DMS 273 (cell line): ENCODE measurements around the gene TNFRSF14.
A peak's percentile ranks its signal among the peaks of the same experiment; 100 is the strongest.
"Not testable (repeated sequence)": the region's sequence is repeated elsewhere in the genome, so short reads cannot be mapped to it uniquely, and the experiment has no call there.

Source experiments
- DNase-seq: peaks from one replicate; lab custom pipeline; 2025; ENCODE audit not compliant: unreplicated experiment; lab: John Stamatoyannopoulos, UW

Gene TNFRSF14

DNA sequence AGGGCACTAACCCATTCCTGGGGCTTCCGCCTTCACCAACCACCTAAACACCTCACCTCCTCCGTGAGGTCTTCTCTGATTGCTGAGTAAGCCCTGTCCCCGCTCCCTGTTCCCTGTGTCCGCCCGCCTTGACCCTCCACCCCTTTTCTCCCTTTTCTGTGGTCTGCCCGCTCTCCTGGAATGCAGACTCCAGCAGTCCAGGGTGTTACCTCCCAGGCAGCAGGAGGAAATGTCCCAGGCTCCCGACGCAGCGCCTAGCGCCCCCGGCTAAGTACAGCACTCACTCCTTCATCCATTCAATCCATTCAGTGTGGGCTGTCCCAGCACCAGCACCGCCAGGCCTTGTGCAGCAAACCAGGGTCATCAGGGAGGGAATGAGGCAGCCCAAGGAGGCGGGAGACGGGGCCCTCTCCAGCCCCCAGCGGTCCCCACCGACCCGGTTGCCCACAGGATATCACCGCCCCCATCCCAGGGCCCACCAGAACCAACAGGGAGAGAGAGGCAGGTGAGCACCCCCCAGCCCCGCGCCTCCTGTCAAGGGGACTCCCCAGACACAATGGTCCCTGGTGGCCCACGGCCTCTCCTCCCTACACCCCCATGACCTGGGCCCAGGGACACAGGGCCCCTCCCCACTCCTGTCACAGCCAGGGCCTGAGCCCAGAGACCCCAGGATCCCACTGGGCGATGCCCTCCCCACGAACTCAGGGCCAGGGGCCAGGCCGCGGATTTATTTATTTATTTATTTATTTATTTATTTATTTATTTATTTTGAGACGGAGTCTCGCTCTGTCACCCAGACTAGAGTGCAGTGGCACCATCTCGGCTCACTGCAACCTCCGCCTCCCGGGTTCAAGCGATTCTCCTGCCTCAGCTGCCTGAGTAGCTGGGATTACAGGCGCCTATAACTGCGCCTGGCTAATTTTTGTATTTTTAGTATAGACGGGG, 10.2 kb downstream of the TNFRSF14 start:
- DNase-seq: no peak

DNA sequence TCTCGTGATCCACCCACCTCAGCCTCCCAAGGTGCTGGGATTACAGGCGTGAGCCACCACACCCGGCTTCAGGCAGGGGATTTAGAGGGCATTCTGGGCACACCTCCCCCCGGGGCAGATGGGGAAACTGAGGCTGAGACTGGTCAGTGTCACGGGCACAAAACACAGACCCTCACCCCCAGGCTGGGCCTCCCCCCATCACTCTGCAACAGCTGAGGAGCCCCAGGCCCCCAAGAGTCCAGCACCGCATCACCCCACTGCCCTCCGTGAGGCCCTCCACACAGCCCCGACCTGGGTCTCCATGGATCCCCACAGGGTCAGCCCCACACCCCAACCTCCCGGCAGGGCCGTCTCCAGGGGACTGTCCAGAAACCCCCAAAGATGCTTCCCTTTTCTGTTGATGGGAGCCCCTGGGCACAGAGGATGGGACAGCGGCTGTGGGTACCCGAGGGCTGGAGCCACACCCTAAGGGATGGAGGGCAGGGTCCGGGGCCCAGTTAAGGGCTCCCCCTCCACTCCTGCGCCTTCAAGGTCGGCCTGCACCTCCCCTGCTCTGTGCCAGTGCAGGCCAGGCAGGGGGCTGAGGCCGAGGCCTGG, 11.0 kb downstream of the TNFRSF14 start:
- DNase-seq: no peak

DNA sequence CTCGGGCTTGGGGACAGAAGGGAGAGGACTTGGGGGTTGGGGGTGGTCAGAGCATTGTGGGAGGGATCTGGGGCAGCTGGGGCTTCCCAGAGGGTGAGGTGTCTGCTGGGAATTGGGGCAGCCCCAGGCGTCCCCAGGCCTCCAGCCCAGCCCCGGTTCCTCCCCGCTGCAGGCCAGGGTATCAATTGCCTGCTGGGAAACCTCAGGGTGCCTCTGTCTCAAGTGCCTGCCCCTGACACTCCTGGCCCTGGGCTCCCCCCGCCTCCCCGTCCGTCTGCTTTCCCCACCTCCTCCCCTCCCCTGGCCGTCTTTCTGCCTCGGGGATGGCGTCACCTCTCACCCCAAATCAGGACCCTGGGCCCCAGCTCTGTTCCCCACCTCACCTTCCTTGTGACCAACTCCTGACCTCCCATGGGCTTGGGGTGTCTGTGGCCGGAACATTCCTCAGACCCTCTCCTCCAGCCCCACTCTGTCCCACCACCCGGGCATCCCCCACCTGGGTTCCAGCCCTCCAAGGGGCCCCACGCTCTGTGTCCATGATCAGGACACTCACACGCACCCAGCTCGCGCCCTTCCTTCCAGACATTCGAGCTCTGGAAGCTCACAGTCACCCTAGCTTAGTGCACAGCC, 12.1 kb downstream of the TNFRSF14 start:
- not testable (repeated sequence) for DNase-seq

DNA sequence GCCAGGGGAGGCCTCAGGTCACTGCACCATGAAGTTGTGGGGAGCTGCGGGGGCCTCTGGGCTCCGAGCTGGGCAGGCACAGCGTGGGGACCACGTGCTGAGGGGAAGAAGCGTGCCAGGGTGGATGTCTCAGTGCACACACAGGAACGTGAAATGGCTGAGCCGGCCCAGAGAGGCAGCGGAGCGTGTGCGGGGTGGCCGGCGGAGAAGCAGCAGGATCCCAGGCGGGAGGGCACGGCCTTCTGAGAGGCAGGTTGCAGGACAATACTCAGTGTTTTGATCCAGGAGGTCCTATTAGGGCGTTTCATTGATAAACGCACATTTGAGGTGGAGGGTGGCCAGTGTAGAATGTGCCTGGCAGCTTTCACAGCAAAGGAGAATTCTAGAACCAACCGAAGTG, 12.9 kb downstream of the TNFRSF14 start:
- DNase-seq: no peak

DNA sequence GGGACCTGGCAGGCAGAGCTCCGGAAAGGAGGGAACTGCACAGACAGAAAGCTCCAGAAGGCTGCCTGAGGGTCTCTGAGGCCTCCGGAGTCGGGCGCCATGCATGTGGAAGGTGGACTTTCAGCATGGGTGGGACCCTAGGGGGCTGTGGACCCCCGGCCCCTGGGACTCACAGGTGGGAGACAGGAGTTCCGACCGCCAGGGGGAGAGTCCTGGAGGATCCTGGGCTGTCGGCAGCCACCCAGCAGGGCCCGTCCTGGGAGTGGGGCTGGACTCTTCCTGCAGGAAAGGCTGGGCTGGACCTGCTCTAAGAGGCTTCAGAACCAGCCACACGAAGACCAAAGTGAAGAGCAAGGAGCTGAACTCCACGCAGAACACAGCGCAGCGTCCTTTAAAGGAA, 13.5 kb downstream of the TNFRSF14 start:
- not testable (repeated sequence) for DNase-seq

DNA sequence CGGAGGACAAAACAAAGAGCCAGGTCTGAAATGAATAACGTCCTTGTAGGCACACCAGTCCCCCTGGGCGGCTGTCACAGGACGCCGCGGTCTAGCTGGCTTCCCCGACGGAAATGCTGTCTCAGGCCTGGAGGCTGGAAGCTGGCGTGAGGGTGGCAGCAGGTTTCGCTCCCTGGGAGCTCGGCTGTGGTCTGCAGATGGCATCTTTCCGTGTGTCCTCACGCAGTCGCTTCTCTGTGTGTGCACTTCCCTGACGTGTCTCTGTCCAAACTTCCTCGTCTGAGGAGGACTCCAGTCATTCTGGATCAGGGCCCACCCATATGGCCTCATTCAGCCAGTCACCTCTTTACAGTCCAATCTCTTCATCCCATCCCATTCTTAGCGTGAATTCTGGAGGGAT, 14.2 kb downstream of the TNFRSF14 start:
- DNase-seq: no peak

DNA sequence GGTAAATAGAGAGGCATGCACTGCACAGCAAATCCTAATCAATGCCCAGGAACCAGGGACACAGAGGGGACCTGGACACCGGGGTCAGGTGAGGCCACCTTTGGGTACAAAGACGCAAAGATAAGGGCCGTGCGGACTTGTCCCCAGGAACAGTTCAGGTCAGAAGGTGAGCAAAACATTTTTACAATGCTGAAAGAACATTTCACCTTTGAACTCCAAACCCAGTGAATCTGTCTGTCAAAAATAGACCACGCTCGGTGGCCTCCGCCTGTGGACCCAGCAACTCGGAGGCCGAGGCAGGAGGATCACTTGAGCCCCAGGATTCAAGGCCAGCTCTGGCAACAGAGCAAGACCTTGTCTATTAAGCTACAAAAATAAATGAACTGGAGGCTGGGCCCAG, 15.2 kb downstream of the TNFRSF14 start:
- DNase-seq: no peak

DNA sequence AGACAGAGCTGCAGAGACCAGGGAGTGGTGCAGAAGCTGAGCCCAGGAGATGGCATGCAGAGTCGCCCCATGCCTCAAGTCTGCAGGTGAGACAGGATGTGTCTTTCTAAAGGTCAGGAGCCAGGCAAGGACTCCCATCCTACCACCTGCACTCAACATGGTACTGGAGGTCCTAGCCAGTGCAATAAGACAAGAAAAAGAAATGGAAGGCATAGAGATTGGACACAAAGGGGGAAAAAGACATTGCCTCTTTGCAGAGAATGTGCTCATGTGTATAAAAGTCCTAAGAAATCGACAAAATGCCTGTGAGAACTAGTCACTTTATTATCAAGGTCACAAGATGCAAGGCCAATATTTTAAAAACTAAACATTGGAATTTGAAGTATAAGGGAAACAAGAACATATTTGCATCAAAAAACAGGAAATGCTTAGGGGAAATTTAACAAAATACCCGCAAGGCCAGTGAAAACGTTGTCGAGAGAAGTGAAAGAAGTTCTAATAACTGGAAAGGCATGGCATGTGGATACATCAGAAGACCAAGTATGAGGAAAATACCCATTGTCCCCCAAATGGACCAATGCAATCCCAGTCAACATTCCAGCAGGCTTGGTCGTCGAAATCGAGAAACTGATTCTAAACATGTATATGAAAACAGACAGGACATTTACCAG, 17.2 kb downstream of the TNFRSF14 start:
- no peak for DNase-seq

DNA sequence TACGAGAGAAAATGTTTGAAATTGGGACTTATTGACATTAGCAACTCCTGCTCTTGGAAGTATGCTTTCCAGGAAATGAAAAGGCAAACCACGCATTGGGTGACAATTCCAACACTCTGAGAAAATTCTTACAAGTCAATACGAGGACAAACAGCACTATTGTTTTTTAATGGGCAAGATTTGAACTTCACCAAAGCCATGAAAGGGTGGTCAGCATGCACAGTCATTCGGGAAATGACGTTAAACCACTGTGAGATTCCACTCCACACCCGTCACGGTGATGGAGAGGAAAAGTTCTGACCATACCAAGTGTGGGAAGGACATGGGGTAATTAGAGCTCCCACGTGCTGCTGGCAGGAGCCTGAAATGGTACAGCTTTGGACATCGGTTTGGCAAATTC, 18.2 kb downstream of the TNFRSF14 start:
- DNase-seq: no peak

DNA sequence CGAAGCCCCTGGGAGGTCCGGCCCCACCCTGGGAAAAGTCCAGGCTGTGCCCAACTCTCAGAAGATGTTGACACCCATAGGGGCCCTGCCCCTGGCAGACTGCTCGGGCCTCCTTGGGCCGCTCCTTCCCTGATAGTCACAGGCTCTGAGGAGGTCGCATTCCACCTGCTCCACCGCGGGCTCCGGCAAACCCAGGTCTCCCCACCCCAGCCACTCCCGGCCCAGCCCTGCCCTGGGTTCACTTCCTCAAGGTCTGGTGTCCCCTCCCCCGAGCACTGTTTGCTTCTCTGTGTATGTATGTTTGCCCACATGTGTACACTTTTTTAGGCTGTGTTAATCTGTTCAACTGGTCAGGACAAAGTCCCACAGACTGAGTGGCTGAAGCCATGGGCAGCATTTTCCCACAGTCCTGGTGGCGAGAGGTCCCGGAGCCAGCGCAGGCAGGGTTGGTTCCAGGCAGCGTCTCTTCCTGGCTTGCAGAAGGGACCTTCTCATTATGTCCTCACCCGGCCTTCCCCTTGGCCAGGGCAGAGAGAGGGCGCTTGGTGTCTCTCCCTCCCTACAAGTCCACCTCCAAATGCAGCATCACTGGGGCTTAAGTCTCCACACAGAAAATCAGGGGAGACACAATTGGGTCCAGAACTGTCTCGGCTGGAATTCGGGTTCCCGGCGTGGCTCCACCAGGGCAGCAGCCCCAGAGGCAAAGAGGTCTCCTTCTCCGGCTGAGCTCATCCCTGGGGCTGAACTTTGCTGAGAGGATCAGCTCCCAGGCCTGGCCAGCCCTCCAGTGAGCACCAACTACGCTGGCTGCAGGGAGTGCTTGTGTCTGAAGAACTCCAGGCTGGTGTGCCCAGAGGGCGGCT, 19.9 kb downstream of the TNFRSF14 start:
- no peak for DNase-seq

DNA sequence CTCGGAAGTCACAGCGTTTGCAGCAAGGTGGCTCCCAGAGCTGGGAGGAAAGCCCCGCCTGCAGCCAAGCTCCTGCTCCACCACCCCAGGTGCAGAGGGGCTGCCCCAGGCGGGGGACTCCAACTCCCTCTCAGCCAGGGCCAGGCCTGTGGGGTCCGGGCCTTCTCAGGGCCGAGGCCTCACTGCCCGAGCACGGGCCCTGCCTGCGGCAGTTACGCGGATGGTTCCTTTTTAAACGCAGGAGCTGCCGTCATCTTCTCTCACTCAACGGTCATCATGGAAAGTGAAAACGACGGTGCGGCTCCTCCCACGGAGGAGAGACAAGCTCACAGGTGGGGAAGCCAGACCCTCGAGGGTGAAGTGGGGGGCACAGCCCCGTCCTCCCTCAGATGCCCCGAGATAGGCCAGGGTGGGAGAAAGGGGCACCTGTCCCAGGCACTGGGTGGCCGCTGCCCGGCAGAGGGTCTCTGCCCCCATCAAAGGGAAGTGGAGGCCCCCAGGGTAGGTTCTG, 21.4 kb downstream of the TNFRSF14 start:
- not testable (repeated sequence) for DNase-seq

DNA sequence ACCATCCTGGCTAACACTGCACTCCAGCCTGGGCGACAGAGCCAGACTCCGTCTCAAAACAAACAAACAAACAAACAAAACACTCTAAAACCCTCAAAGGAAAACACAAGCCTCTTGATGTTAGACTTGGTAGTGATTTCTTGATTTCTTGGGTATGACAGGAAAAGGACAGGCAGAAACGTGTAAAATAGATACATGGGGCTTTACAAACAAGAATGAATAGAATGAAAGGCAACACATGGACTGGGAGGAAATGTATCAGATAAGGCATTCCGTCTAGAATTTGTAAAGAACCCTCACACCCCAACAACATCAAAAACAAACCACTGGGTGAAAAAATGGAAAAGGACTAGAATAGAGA, 22.6 kb downstream of the TNFRSF14 start:
- no peak for DNase-seq

DNA sequence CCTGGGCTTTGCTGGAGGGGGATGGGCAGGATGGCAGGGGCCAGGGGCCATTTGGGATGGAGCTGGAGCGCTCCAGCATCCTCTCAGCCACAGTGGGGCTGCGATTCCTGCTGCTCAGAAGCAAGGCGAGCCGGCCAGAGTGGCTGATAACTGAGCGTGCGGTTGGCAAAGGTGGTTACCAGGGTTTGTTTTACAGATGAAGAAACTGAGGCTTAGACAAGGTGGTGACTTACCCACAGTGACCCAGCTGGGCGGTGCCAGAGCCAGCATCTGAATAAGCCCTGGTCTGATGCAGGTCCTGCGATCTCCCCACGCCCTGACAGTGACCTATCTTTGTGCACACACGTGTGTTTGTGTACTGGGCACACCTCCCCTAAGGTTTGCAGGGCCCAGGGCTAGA, 24.5 kb downstream of the TNFRSF14 start:
- DNase-seq: no peak

DNA sequence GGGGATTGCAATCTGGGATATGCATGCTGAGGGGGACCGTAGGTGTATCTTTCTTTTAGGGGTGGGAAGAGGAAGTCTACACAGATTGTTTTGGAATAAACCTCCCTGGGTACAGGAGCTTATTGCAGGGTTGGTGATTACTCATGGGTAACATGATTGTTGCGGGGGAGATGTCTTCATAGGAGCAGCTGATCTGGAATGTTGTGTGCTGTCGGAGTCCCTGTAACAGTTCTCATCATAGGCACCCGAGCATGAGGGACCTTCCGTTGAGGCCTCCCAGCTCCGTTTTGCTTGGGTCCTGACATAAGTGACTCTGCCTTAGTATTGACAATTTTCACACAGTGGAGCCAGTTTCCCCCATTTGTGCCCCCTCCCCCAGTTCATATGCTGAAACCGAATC, 26.2 kb downstream of the TNFRSF14 start:
- no peak for DNase-seq

DNA sequence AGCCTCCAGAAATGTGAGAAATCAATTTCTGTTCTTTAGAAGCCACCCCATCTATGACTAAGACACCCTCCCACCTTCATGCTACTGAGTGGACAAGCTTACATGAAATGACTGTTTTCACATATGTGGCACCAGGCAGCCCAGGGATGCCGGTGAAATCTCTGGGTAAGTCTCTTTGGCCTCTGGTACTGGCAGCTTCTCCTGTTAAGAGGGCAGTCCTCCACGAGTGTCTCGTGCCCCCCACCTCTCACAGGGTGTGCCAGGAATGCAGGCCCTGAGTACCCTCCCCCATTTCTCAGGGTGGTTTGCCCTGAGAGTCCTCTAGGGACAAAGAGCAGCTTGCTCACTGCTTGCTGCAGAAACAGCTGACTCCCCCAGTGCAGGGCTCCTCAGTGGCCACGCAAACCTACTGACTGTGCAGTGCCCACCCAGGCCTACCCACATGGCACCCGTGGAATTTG, 27.2 kb downstream of the TNFRSF14 start:
- no peak for DNase-seq

DNA sequence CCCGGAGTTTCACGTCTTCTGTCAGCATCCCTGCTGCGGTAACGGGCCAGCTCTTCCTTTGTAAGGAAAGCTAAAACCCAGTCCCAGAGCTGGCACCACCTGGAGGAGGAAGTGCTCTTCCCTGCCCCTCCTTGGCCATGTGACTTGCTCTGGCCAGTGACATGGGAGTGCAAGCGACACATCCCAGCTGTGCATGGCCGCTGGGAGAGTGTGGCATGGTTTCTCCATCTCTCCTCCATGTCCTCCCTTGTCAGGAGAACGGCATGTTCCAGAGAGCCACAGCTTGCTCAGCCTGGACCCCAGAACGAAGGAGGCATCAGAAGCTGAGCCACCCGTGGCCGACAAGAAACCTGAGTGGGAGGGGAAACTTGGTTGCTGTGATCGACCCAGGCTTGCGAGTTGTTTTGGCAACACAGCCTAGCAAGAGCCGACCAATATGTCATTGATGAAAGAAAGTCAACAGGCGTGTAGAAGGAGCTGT, 27.7 kb downstream of the TNFRSF14 start:
- peak; percentile 37 for DNase-seq

DNA sequence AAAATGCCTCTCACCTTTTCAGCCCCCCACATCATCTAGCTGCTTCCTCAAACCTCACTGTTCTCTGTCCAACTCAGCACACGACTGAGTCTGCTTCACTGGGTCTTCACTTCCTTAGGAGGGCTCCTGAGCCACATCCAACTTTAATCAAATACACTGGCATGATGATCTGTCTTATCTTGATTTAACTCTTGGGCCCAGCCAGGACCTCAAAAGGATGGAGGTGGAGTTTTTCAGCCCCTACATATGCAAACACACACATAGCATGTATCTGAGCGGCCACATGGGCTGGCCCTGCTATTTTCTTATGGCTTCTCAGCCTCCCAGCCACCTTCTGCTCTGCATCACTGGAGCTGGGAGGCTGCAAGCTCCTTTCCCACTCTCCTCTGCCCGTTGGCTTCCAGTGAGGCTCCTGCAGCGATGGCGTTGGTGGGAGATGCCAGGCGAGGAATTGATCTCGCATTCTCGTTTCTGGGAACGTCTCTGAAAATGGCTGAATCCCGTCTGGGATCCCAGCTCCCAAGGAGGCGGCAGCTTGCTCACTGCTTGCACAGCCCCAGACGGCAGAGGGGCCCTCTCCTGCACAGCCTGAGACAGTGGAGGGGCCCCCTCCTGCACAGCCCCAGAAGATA, 28.6 kb downstream of the TNFRSF14 start:
- DNase-seq: no peak

DNA sequence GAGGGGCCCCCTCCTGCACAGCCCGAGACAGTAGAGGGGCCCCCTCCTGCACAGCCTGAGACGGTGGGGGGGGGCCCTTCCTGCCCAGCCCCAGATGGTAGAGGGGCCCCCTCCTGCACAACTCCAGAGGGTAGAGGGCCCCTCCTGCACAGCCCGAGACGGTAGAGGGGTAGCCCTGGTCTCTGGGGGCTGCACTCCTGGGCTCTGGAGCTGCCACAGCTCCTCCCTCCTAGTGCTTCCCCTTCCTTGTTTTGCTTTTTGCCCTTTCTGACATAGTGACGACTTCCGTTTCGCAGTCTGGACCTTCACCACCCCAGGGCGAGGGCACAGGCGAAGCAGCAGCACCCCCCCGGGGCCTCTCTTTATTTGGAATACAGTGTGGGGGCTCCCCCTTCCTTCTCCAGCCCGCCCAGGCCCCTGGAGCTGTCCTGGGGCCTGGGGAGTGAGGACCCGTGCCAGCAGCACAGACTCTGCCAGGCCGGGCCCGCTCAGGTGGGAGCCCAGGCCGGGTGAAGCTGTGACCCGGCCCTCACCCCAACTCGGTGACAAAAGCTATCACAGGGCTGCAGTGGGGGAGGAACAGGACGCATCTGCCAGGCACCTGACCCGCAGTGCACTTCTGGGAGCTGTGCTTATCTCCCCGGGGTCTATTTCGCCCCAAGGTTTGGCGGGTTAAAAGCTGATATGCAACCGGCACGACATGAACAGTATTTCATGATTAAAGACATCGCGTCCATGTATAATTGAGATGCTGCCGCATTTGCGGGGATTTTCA, 29.3 kb downstream of the TNFRSF14 start:
- DNase-seq: peak; percentile 67
